Right lobe of liver (tissue), 4 donors: ENCODE results near the gene KRTAP5-7.

Source experiments
- POLR2A ChIP-seq: fragments of 450-650 bp; IDR thresholded peaks from one replicate; pipeline ENCODE4 v1.6.1; 2017; ENCODE audit warnings: antibody characterized with exemption, mild to moderate bottlenecking
- TF ChIP-seq, protein P1 (sequence below), 4 donors: fragments of 200-600 bp in 3 of 4; fragments of 450-650 bp in 1 of 4; IDR thresholded peaks; one replicate each; pipeline versions ENCODE4 v1.5.1 to v1.8.0; 2016 to 2022; ENCODE audit warnings: antibody characterized with exemption in 4 of 4, mild to moderate bottlenecking in 2 of 4
- donor health status: DM: no; HTN: no; CAD: no.
- donor health status: DM: no; HTN: no; CAD: no.
- donor health status: DM: no; HTN: yes; CAD: no.

DNA sequence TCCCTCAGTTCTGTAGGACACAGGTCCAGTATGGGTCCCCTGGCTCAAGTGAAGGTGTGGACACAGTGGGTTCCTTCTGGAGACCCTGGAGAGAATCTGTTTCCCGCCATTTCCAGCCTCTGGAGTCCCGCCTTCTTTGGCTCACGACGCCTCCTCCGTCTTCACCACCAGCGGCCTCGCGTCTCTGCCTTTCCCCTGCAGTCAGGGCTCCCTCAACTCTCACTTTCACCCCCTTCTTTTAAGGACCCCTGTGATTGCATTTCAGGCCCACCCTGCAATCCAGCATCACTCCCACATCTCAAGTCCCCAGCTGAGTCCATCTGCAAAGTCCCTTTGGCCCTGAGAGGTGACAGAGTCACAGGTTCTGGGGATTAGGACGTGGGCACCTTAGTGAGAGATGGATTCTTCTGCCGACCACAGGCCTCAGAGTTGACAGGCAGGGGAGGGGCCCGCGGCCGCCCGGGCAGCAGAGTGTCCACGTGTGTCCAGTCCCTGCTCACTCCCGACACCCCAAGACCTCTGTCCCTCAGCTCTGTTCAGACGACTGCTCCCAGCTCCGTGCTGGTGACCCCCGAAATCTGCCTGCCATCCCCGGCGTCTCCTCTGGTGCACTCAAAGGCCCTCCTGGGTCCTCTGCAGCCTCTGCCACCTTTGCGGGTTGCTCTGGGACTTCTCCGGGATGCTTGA lies 36.9 kb upstream of the KRTAP5-7 start:
- TF ChIP-seq, protein P1, sequence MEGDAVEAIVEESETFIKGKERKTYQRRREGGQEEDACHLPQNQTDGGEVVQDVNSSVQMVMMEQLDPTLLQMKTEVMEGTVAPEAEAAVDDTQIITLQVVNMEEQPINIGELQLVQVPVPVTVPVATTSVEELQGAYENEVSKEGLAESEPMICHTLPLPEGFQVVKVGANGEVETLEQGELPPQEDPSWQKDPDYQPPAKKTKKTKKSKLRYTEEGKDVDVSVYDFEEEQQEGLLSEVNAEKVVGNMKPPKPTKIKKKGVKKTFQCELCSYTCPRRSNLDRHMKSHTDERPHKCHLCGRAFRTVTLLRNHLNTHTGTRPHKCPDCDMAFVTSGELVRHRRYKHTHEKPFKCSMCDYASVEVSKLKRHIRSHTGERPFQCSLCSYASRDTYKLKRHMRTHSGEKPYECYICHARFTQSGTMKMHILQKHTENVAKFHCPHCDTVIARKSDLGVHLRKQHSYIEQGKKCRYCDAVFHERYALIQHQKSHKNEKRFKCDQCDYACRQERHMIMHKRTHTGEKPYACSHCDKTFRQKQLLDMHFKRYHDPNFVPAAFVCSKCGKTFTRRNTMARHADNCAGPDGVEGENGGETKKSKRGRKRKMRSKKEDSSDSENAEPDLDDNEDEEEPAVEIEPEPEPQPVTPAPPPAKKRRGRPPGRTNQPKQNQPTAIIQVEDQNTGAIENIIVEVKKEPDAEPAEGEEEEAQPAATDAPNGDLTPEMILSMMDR (IDR thresholded peaks at IDR 0.05), result no peak
- TF ChIP-seq POLR2A, result no peak
